ENCODE measurements around the gene PMP22.

Gene PMP22

GRCh38 chr17:15273141-15273793 lies 8.1 kb upstream of the PMP22 start:
- DNase-seq (ENCODE audit: low spot score) = no peak

DNA sequence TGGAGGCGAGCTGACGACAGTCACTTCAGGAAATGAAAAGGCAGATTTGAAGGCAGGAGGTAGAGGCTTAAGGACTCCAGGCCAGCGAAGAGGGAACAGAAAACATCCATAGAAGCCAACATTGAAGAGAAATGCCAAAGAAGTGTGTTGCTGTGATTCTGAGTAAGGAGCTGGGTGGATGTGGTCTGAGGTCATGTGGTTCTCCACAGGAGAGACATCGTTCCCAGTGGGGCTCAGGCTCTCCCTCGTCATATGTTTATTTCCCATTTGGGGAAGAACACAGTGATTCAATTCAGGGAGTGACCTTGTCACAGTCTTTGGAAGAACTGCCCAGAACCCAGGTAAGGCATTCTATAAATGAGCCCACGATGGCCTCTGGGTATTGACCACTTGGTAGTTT lies 6.6 kb upstream of the PMP22 start:
- no peak for DNase-seq (ENCODE audit: low spot score)

DNA sequence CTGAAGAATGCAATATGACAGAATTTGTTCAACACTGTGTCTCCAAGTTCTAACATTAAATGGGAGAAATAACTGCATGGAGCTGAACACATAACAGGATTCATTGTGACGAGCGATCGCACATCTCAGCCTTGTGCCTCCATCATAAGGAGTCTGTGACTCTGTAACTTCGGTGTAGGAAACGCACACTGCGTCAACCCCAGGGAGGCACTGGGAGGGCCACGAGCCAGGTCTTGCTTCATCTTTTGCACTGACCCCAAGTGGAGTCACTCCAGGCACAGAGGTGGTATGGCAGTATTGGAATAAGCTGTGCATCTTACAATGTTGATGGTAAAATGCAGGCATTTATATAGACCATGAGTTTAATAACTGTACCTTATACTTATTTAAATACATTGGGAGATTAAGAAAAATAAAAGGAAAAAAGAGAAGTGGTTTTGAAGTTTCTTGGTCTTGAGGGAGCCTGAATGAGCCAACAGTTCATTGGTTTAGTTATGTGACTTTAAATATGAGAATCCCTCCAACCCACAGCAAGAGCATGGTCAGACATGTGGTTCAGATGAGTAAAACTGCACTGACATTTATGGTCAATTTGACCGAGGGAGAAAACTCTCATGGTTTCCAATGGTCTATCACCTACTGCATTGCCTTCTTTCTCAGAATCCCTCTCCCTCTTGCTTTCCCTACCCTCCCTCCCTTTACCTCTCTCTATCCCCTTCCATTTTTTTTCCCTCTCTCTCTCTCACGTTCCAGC lies 5.7 kb upstream of the PMP22 start:
- no peak for DNase-seq (ENCODE audit: low spot score)

GRCh38 chr17:15269780-15270089 lies 4.6 kb upstream of the PMP22 start:
- no peak for DNase-seq (ENCODE audit: low spot score)

DNA sequence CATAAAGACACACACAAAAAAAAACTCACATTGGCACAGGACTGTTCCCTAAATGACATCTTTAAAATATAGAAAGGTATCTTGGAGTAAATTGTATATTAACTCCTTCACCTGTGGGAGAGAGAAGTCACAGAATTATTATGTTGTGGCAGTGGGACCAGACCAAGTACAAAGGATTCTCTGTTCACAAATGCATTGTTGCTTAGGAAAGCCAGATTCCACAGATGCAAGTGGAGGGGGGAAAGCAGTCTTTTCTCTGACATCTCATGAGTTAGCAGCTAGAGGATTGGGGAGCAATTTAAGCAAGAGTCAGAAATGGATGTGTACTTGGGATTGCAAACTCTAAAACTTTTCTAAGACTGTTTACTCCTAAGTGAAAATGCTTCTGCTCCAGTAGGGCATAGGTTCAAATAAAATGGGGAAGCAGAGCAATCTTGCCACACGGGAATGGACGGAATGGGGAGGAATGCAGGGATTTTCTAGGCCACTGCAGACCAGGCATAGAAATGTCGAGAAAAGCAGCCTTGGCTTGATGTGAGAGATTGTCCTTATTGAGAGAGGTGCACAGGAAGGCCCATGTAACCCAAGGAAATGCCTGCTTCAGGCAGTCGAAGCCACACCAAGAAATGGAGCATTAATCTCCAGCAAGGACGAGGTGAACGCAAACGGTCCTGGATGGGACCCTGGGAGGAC lies 4.1 kb upstream of the PMP22 start:
- DNase-seq (ENCODE audit: low spot score) = peak; percentile 80

- no peak for DNase-seq (ENCODE audit: low spot score)
These were observed 3.3 kb upstream of the PMP22 start for GRCh38 chr17:15268461-15268860.

DNA sequence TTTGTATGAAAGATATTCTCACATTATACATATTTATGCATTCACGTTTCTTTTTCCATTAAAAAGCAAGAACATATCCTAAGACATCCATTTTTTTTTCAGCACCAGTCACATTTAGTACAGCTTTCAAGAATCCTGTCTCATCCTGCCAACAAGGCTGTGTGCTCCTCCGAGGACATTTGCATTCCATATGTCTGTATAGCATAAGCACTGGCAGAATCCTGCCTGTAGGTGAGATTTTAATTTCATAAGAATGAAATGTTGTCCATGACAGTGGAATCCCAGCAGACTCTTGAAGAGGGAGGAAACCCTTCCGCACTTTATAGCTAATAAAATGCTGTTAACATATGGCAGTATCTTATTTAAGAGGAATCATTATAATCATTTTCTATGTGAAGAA lies 2.9 kb upstream of the PMP22 start:
- DNase-seq (ENCODE audit: low spot score) = no peak

GRCh38 chr17:15266325-15267125 lies 1.4 kb upstream of the PMP22 start:
- DNase-seq (ENCODE audit: low spot score) = no peak

DNA sequence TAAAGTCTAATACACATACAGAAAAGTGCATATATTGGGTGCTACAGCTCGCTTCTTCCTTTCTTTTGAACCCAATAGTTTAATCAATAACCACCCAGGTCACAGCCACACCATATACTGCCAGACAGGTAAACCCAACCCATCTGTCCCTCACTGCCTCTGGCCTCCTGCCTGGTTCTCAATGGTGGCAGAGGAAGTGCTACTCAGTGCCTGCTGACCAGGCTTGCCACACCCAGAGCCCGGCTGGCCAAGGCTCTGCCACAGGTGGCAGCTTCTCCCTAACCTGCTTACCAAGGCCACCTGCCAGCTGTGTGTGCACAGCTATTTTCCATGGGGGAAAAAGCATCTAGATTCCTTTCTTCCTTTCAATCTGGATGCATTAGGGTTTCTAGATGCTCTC lies 584 bp downstream of the PMP22 start:
- no peak for DNase-seq (ENCODE audit: low spot score)

GRCh38 chr17:15263680-15264079 lies 1.4 kb downstream of the PMP22 start:
- peak; percentile 62 for DNase-seq (ENCODE audit: low spot score)

- DNase-seq (ENCODE audit: low spot score) = peak; percentile 85
These were observed 1.9 kb downstream of the PMP22 start for GRCh38 chr17:15263206-15263579.

DNA sequence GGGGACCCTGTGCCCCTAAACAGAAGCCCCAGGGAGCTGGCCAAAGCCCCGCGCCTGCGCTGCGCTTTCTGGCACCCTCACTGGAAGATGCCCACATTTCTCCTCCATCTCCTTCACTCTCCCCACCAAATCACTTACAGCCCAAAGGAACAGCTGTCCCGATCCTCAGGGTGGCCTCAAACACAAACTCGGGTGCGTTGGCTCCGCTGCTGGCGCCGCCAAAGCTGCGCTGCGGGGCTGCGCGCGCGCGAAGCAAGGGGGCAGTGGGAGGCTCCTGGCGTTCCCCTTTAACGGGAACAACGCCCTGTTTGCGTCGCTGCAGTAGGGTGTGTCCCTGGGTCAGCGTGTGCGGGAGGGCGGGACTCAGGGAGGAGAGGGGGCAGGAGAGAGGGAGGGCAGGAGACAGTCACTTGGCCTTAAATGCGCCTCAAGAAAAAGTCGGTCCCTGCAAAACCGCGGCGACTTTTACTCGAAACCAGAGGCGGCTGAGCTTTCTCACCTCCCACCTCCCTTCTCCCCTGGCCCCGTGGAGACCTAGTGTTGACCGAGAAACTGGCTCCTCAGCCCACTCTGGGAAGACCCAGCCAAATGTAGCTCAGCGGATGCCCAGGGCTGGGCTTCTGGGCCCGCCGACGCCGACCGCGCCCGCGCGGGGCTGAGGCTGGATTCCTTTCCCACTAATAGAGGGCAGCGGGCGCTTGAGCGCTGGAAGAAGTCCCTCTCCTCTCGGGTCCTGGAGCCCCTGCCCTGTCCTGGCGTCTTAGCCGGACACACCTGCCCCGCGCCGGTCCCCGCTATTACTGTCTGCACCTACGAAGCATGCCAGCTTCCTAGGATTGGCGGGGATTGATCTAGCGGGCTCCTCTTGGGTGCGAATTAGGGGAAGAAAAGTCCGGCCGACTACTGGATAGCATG lies 2.6 kb downstream of the PMP22 start:
- peak; percentile 95 for DNase-seq (ENCODE audit: low spot score)

- DNase-seq (ENCODE audit: low spot score) = peak; percentile 73
These were observed 3.3 kb downstream of the PMP22 start for GRCh38 chr17:15261802-15262290.

DNA sequence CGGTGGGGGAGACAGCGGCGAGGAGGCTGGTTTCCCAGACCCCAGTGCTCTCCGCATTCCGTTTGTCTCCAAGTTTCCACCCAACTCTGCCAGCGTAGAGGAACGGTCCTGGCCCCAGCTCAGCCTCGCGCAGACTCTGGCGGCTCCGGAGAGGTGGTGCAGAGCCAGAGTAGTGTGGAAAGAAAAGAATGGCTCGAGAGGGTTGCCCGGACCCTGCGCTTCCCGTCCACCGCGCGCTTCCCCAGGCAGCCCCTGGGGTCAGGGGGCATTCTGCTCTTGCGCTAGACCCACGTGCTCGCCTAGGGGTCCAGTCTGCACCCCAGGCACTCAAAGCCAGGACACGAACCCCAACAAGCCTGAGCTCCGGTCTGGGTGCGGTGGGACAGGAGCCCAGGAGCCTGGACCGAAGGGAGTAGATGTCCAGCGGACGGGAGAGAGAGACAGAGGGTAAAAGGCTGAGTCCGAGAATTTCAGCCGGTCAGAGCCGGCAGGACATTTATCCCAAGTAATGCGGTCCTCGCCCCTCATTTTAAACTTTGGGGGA lies 3.8 kb downstream of the PMP22 start:
- peak; percentile 63 for DNase-seq (ENCODE audit: low spot score)

DNA sequence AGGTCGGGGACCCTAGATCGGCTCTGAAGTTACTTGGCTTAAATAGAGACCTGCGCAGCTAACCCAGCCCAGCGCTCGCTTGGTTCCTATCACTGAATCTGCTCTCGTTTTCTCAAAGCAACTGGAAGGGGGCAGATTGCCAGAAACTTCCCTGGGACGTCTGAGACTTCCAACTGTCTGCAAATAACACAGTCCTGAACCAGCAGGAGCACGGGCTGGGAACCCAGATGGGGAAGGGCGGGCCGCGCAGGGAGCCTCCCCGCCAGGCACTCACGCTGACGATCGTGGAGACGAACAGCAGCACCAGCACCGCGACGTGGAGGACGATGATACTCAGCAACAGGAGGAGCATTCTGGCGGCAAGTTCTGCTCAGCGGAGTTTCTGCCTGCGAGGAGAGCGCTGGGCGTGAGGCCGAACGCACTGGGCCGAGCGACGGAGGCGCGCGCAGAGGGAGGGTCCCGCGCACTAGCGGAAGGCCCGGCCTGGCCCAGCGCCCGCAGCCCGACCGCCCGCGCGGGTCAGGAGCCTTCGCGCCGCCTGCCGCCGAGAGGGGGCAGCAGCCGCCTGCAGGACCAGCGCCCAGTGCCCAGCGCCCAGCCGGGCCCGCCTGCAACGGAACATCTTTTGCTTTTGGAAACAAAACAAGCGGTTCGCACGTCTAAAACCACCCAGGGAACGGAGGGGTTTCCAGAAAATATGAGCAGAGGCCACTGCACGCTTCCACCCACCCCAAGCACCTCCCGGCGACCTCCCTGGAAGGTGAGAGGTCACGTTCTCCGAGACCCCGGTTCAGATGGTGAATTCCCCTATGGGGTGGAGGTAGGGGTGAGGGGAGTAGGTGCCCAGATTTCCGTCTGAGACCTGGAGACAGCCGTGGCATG lies 4.5 kb downstream of the PMP22 start:
- DNase-seq (ENCODE audit: low spot score) = peak; percentile 84

- DNase-seq (ENCODE audit: low spot score) = no peak
These were observed 7.2 kb downstream of the PMP22 start for GRCh38 chr17:15257796-15258512.

- DNase-seq (ENCODE audit: low spot score) = peak; percentile 98
These were observed 7.8 kb downstream of the PMP22 start for GRCh38 chr17:15257258-15257788.

GRCh38 chr17:15256689-15257088 lies 8.4 kb downstream of the PMP22 start:
- no peak for DNase-seq (ENCODE audit: low spot score)
